ENCODE measurements around the gene FLOT1. TPM values are rescaled to one million over a fixed set of nuclear protein-coding genes. Genes with fewer than 3 reads are reported as not detected.

The FLOT1 gene
- total and polyA plus RNA-seq, 2 donors (not counting 3 experiments of a cell fraction or from before 2014, with no cell fraction given): 141 to 154 TPM

DNA sequence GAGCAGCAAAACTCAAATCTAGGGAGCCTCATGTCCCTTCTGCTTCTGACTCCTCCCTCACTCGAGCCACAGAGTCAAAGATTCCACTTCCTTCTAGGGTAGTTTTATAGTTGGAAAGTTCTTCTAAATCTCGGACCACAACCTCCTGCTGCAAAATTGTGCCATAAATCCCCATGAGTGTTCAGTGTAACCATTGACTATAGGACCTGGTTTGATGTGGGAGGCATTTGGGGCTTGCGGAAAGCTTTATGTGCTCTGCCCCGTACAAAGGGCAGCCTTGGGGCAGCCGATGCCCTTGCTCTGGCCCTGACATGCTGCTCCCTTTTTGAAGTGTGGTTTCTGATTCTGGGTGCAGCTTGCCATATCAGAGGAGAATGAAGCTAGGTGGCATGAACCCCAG is 45.5 kb upstream of the FLOT1 start:
- H3K9me3 ChIP-seq (replicated peaks; ENCODE audit: control insufficient read depth, insufficient read depth, low read length): no peaks in the 10 kb centered on the region
- H3K27me3 ChIP-seq (ENCODE audit: control insufficient read depth in 2 of 2, insufficient read depth in 2 of 2, low read length in 2 of 2): no peaks in the 10 kb centered on the region
- no peaks in the 10 kb centered on the region for H3K79me2 ChIP-seq (ENCODE audit: control insufficient read depth, insufficient read depth, low read length)
- DNase-seq (ENCODE audit: low read depth, low spot score): no peak
- no peak overlapping the region for H3K9ac ChIP-seq (replicated peaks; ENCODE audit: extremely low read depth, insufficient read depth, low read length)
- dilution Hi-C loops (cut with MboI; ENCODE audit: extremely low pct_ligation_motif_present, low sequenced_read_pairs): no loop called here
- H3K4me3 ChIP-seq (replicated peaks in 1 of 3; ENCODE audit: insufficient read depth in 1 of 3, low read depth in 1 of 3, low read length in 3 of 3): no peak overlapping the region
- no peaks in the 10 kb centered on the region for H3K4me1 ChIP-seq (ENCODE audit: control insufficient read depth, extremely low read depth, insufficient read depth, low read length)
- POLR2A ChIA-PET: no interaction called here
- H2AFZ ChIP-seq (ENCODE audit: low read depth, low read length): no peak overlapping the region
- no peaks in the 10 kb centered on the region for H3K36me3 ChIP-seq (ENCODE audit: control insufficient read depth in 2 of 2, extremely low read depth in 1 of 2, insufficient read depth in 2 of 2, low read length in 2 of 2)
- intact Hi-C loops (cut with micrococcal nuclease): no loop called here
- TF ChIP-seq GATA2 (IDR thresholded peaks at IDR 0.05; ENCODE audit: insufficient read depth, insufficient read length, low read depth, low read length): no peak
- no peak for TF ChIP-seq FOS (IDR thresholded peaks at IDR 0.05; ENCODE audit: borderline replicate concordance, insufficient read depth, low read length)
- no peak for TF ChIP-seq POLR2A (IDR thresholded peaks at IDR 0.05; ENCODE audit: low read depth, low read length)
- TF ChIP-seq JUN (IDR thresholded peaks at IDR 0.05; ENCODE audit: borderline replicate concordance, insufficient read depth, insufficient read length, low read depth): no peak
- TF ChIP-seq CTCF (IDR thresholded peaks at IDR 0.05; ENCODE audit: extremely low read depth in 1 of 2, insufficient read depth in 1 of 2, low read depth in 1 of 2, low read length in 2 of 2): no peak
- TF ChIP-seq, protein P1, sequence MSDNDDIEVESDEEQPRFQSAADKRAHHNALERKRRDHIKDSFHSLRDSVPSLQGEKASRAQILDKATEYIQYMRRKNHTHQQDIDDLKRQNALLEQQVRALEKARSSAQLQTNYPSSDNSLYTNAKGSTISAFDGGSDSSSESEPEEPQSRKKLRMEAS (IDR thresholded peaks at IDR 0.05; ENCODE audit: insufficient read depth, insufficient read length): no peak
- no peak for TF ChIP-seq MYC (IDR thresholded peaks at IDR 0.05; ENCODE audit: low read depth, low read length)
- TF ChIP-seq EZH2 (IDR thresholded peaks at IDR 0.05; ENCODE audit: borderline replicate concordance, low read depth, low read length, severe bottlenecking): no peak
- TF ChIP-seq POLR2AphosphoS5 (IDR thresholded peaks at IDR 0.05; ENCODE audit: insufficient read depth, low read depth, low read length): no peak
- H4K20me1 ChIP-seq (replicated peaks; ENCODE audit: control insufficient read depth, extremely low read depth, insufficient read depth, low read length): no peaks in the 10 kb centered on the region
- no peaks in the 10 kb centered on the region for H3K9me1 ChIP-seq (replicated peaks; ENCODE audit: control insufficient read depth, extremely low read depth, insufficient read depth, low read length)
- CTCF ChIA-PET: interaction anchor here (0.7 to 1.2 kb wide), 3 partner anchors 10 to 57 kb away, joined by 3 to 8 read pairs (median 5); no protein-coding TSS in a partner anchor
- H3K4me2 ChIP-seq (ENCODE audit: insufficient read depth, low read length): no peak overlapping the region
- no peak for FAIRE-seq
- BruUV-seq (replicated peaks): no TSS peak
- no peak overlapping the region for H3K27ac ChIP-seq (ENCODE audit: insufficient read depth, low read depth, low read length)
